NCI-H1048 (cell line): ENCODE data around the gene RFPL1.

Experiments used
- DNase-seq: peaks from one replicate; lab custom pipeline; 2025; lab: John Stamatoyannopoulos, UW

The RFPL1 gene

GRCh38 chr22:29443452-29443851 is 5.1 kb downstream of the RFPL1 start:
- no peak for DNase-seq

DNA sequence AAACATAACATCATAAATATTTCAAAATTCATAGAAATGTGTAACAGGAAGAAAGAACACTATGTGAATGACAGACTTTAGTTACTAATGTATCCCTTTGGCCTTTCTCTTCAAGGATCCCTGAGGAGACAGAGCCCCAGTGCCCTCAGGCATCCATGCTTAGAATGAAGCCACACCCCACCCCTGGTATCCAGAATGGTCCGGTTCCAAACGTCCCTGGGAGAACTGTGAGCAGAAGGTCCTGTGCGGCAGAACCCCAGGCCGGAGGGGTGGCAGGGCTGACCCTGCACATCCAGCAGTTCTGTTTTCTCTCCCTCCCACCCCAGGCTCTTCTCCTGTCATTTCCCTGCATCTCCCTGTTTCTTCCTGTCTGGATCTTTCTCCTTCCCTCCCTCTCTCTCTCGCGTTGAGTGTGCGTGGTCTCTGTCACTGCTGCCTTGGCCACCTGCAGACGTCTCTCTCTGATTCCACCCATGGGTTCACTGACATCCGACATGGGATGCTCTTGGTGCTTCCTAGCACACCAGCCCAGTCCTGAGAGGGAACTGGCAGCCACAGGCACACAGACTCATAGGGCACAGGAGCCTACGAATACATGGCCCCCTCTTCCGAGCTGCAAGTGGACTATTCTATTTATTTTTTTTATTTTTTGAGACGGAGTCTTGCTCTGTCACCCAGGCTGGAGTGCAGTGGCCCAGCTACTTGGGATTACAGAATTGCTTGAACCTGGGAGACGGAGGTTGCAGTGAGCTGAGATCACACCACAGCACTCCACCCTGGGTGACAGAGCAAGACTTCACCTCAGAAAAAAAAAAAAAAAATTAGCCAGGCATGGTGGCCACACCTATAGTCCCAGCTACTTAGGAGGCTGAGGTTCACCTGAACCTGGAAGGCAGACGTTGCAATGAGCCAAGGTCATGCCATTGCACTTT is 5.7 kb downstream of the RFPL1 start:
- no peak for DNase-seq

DNA sequence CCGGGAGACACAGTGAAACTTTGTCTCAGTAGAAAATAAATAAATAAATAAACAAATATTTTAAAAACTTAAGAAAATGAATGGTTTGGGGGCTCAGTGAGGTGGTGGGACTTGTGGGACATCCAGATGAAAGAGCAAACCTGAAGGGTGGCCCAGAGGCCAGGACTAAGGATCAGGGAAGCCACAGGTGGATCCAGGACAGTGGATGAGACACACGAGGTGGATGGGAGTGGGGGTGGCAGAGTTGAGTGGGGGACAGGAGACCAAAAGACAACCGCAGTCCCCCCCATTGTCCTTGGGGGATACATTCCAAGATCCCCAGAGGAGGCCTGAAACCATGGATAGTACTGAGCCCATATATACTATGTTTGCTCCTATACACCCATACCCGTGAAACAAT is 7.1 kb downstream of the RFPL1 start:
- DNase-seq: no peak

DNA sequence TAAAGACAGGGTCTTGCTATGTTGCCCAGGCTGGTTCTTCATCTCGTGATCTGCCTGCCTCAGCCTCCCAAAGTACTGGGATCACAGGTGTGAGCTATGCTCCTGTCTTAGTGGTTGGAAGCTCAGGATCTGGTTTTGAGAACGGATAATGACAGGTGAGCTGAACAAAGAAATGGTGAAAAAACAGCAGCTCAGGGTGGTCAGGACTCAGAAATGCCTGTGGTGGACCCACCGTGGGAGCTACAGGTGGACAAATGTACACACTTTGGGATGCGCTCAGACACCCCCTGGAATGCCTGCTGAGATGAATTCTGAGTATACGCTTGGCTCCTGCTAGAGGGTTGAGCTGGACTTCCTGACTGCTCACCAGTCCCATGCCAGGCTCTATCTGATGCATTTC is 9.5 kb downstream of the RFPL1 start:
- DNase-seq: no peak

GRCh38 chr22:29449296-29449875 is 11.0 kb downstream of the RFPL1 start:
- no peak for DNase-seq

GRCh38 chr22:29450222-29450621 is 11.8 kb downstream of the RFPL1 start:
- peak; percentile 63 for DNase-seq

DNA sequence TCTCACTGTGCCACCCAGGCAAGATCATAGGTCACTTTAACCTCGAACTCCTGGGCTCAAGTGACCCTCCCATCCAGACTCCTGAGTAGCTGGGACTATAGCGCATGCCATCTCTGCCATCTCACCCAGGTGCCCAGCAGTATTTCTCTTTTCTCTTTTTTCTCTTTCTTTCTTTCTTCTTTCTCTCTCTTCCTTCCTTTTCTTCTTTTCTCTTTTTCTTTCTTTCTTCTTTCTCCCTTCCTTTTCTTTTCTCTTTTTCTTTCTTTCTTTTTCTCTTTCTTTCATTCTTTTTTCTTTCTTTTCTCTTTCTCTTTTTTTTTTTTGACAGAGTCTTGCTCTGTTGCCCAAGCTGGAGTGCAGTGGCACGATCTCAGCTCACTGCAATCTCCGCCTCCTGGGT is 13.5 kb downstream of the RFPL1 start:
- no peak for DNase-seq

DNA sequence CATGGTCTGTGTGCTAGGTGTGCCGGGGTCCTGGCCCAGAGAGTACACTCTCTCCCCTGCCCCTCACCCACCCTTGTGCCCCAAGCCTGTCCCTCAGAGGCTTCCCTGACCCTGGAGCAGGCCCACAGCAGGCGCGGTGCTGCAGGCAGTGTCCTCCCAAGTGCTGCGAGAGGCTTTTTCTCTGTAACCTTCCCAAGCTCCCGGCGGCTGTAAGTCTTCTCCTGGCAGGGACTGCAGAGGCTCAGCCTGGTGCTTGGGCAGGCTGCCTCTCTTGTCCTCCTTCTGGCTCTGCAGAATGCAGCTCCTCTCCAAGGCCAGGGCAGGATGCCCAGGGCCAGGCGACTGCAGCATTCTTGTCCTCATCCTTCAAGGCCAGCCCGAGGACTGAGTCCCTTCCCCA is 15.9 kb downstream of the RFPL1 start:
- no peak for DNase-seq

- no peak for DNase-seq
Observed at GRCh38 chr22:29456211-29456671, 17.9 kb downstream of the RFPL1 start.

GRCh38 chr22:29457730-29458129 is 19.3 kb downstream of the RFPL1 start:
- DNase-seq: no peak

GRCh38 chr22:29458551-29458950 is 20.2 kb downstream of the RFPL1 start:
- DNase-seq: no peak

DNA sequence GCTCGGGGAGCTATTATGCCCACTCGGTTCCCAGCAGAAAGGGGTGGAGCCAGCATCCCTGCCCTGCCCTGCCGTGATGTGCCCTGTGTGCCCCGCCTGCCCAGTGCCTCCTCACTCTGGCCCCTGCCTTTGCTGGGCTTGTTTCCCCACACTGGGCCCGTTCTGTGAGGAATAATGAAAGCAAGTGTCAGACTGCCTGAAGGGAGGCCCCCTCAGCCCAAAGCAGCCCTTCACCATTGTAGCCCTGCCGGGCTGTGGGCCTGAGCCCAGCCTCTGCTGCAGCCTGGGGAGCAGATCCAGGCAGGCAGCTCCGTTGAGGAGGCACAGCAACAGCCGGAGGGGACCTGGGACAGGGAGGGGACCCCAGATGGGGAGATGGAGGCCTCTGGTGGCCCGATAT is 21.4 kb downstream of the RFPL1 start:
- no peak for DNase-seq

DNA sequence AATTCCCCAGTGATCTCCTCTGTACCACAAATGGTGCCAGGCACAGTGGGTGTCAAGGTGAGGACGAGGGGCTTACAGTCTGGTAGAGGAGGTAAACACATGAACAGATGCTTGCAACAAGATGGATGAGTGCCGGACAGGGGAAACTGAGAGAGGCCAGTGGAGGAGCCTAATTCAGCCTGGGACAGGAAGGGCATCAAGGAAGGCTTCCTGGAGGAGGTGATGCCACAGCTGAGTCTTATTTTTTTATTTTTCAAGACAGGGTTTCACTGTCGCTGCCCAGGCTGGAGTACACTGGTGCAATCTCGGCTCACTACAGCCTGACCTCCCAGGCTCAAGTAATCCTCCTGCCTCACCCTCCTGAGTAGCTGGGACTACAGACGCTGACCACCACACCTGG is 22.9 kb downstream of the RFPL1 start:
- no peak for DNase-seq

GRCh38 chr22:29463629-29464028 is 25.2 kb downstream of the RFPL1 start:
- no peak for DNase-seq

GRCh38 chr22:29464581-29464980 is 26.2 kb downstream of the RFPL1 start:
- DNase-seq: no peak

DNA sequence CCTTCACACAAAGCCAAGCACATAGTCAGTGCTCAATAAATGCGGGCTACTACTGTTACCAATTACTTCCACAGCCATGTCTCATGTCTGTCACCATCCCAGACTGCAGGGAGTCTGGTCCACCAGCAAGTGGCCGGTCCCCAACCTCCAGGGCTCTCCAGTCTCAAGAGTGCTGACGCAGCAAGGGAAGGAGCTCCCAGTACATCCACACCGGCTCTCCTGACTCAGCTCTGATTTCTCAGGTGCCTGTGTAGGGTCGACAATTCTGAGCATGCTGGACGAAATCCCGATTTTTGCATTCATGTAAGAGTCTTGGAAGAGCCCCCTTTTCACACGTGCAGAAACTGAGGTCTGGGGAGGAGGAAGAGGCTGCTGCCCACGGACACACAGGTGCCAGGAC is 31.4 kb downstream of the RFPL1 start:
- no peak for DNase-seq

DNA sequence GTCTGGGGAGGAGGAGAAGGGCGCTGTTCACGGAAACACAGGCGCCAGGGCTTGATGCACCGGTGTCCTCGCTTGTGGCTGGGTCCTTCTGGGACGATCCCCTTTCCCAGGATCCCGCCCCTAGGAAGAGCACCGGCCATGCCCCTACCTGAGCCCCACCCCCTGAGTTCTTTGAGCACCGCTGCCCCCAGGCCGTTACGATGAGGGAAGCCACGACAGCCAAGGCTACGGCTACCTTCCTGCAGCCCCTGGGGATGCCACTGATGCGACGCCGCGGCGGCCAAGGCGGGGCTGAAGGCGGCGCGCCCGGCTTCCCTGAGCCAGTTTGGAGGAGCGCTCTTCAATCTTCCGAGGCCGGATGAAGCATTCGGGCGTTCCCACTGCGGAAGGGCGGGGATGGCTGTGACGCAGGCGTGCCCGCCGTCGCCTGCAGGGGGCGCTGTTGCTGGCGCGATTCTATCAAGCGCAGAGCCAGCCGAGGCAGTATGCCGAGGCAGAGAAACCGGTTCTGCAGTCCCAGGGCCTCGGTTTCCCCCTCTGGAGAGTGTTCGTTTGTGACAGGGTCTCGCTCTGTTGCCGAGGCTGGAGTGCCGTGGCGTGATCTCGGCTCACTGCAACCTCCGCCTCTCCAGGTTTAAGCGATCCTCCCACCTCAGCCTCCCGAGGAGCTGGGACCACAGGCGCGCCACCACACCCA is 31.9 kb downstream of the RFPL1 start:
- peak; percentile 60 for DNase-seq

DNA sequence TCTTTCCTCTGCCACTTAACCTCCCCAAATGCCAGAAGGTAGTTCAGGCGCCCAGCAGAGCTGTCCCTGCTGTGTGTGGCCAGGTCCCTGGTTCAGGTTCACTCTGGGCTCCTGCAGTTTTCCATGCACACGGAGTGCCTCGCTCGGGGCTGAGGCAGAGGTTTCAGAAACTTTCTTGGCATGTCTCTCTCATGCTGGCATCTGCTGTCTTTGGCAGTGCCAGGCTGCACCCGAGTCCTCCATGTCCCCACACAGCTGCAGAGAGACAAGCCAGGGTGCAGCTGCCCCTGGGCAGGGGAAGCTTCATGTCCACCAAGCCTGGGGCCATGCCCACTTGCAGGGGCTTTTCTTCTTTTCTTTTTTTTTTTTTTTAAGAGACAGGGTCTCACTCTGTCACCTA is 34.6 kb downstream of the RFPL1 start:
- no peak for DNase-seq

DNA sequence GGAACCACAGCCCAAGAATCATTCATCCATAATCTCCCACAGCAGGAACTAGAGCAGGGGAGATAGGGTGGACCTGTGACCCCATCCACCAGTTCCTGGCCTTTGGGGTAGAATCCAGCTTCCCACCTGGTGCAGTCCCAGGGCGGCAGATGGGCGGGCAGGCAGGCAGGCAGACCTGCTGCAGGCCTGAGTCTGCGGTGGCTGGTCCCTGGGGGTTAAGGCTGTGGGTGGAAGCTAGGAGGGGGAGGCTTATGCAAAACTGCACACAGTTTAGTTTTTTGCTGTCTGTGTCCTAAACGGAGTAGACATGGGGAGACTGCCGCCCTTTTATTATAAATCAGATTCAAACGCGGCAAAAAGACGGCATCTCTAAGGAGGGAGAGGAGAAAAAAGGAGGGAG is 37.2 kb downstream of the RFPL1 start:
- DNase-seq: no peak

GRCh38 chr22:29476116-29476515 is 37.7 kb downstream of the RFPL1 start:
- no peak for DNase-seq

DNA sequence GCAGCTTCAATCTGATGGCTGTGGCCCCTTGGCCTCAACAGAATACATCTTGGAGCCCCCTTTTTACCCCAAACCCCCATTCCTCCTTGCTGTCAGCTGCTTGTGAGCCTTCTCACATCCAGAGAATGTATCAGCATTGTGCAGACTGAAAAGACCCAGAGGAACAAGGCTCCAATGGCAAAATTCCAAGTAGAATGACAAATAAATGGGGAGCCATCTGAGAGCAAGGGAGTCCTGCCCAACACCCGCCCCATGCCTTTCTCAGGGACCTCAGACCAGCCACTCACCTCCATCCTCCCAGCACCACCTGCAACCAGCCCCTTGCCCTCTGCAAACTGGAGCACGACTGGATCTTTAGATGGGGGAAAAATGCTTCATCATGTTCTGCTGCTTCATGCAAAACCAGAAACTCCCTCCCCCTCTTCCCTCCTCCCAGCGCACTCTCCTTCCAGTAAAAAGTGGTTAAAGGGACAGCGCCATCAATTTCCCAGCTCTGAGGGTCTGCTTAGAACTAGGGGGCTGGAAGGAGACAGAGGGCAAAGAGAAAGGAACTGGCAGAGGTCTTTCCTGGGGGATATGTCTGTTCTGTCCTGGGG is 39.4 kb downstream of the RFPL1 start:
- DNase-seq: no peak
